ENCODE results near the gene ADAM17.
"Not testable (repeated sequence)": the region's sequence is repeated elsewhere in the genome, so short reads cannot be mapped to it uniquely, and the experiment has no call there.

Gene ADAM17

DNA sequence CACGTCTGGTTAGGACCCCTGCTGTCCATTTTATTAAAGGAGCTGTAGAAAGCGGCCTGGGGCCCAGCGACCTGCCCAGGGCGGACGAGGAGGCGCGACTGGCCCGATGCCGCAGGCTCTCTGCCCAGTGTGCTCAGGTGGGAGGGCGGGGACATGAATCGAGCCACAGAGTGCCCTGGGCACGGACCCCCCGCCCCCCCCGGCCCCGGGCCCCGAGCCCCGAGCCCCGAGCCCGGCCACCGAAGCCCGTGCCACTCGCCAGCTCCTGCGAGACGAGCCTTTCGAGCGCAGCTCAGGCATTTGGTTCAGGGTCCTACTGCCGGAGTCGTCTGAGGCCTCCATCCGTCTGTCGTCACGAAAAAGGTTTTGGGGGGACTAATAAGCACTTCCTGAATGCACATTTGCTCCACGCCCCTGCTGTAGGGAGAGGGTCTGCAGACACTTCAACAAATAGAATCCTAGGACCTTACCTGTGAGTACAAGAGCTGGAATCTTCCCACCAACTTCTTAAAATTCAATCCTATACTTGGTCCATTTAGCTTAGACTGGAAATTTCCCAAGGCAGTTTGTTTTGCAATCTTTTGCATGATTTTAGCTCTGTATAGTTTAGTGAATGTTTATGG is 602 bp upstream of the ADAM17 start:
- no peaks in the 10 kb centered on the region for H3K36me3 ChIP-seq (ENCODE audit: insufficient read depth, low read length)
- H2AFZ ChIP-seq (ENCODE audit: low read length), result peak overlapping the region; percentile 79; the same call in 1 of the 2 replicates
- peak overlapping the region; percentile 98 for H3K4me3 ChIP-seq (ENCODE audit: low read length, poor library complexity, severe bottlenecking)
- H3F3A ChIP-seq (ENCODE audit: low read depth), result 0 out of 2 replicates have a peak, but pooled peaks cover 6% of the 10 kb centered on the region
- H3K27me3 ChIP-seq (ENCODE audit: insufficient read depth, low read length, poor library complexity, severe bottlenecking), result no peaks in the 10 kb centered on the region
- peak overlapping the region; percentile 81 for H3K4me2 ChIP-seq (ENCODE audit: low read depth, low read length, poor library complexity, severe bottlenecking)
- peaks cover 27% of the 10 kb centered on the region for H3K4me1 ChIP-seq (ENCODE audit: insufficient read depth, low read length, poor library complexity, severe bottlenecking)
- TF ChIP-seq EZH2phosphoT487 (IDR thresholded peaks at IDR 0.05; ENCODE audit: borderline replicate concordance), result no peak
- TF ChIP-seq, protein P1, sequence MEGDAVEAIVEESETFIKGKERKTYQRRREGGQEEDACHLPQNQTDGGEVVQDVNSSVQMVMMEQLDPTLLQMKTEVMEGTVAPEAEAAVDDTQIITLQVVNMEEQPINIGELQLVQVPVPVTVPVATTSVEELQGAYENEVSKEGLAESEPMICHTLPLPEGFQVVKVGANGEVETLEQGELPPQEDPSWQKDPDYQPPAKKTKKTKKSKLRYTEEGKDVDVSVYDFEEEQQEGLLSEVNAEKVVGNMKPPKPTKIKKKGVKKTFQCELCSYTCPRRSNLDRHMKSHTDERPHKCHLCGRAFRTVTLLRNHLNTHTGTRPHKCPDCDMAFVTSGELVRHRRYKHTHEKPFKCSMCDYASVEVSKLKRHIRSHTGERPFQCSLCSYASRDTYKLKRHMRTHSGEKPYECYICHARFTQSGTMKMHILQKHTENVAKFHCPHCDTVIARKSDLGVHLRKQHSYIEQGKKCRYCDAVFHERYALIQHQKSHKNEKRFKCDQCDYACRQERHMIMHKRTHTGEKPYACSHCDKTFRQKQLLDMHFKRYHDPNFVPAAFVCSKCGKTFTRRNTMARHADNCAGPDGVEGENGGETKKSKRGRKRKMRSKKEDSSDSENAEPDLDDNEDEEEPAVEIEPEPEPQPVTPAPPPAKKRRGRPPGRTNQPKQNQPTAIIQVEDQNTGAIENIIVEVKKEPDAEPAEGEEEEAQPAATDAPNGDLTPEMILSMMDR (conservative IDR thresholded peaks at IDR 0.05; ENCODE audit: low read length), result no peak
- peaks cover 57% of the 10 kb centered on the region for H3K79me2 ChIP-seq (ENCODE audit: insufficient read depth, low read length)
- peaks cover 33% of the 10 kb centered on the region for H4K20me1 ChIP-seq (ENCODE audit: insufficient read depth, low read length, poor library complexity, severe bottlenecking)
- no peaks in the 10 kb centered on the region for H3K9me3 ChIP-seq (ENCODE audit: insufficient read depth, low read depth, low read length)
- H3K9ac ChIP-seq (ENCODE audit: low read depth, low read length, poor library complexity, severe bottlenecking), result peak overlapping the region; percentile 94
- no peaks in the 10 kb centered on the region for H3K9me2 ChIP-seq (replicated peaks; ENCODE audit: low read depth, low read length)

DNA sequence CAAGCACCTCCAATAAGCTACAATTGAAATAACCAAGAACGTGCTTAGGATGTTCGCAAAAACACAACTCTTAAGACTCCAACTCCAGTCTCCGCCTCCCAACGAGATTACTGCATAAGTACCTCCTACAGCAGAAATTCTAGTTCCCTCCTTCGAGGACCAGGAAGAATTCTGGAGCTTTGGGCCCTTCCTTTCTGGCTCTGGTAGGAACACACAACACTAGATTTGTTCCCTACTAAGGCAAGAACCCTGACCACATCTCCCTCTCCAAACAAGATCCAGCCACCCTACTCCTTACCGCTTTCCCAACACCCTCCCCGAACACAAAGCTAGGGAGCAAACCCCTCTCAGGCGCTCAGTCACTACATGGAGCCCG is 721 bp downstream of the ADAM17 start:
- H3F3A ChIP-seq (ENCODE audit: low read depth), result 0 out of 2 replicates have a peak, but pooled peaks cover 6% of the 10 kb centered on the region
- H3K79me2 ChIP-seq (ENCODE audit: insufficient read depth, low read length), result peaks cover 71% of the 10 kb centered on the region
- peak overlapping the region; percentile 92 for H3K4me2 ChIP-seq (ENCODE audit: low read depth, low read length, poor library complexity, severe bottlenecking)
- peaks cover 27% of the 10 kb centered on the region for H3K4me1 ChIP-seq (ENCODE audit: insufficient read depth, low read length, poor library complexity, severe bottlenecking)
- H3K9me2 ChIP-seq (replicated peaks; ENCODE audit: low read depth, low read length), result no peaks in the 10 kb centered on the region
- H3K4me3 ChIP-seq (ENCODE audit: low read length, poor library complexity, severe bottlenecking), result peak overlapping the region; percentile 98
- TF ChIP-seq, protein P1 (conservative IDR thresholded peaks at IDR 0.05; ENCODE audit: low read length), result no peak
- TF ChIP-seq EZH2phosphoT487 (IDR thresholded peaks at IDR 0.05; ENCODE audit: borderline replicate concordance), result no peak
- H2AFZ ChIP-seq (ENCODE audit: low read length), result peak overlapping the region; percentile 94
- H4K20me1 ChIP-seq (ENCODE audit: insufficient read depth, low read length, poor library complexity, severe bottlenecking), result peaks cover 33% of the 10 kb centered on the region
- H3K9ac ChIP-seq (ENCODE audit: low read depth, low read length, poor library complexity, severe bottlenecking), result peak overlapping the region; percentile 94
- no peaks in the 10 kb centered on the region for H3K36me3 ChIP-seq (ENCODE audit: insufficient read depth, low read length)
- no peaks in the 10 kb centered on the region for H3K27me3 ChIP-seq (ENCODE audit: insufficient read depth, low read length, poor library complexity, severe bottlenecking)
- no peaks in the 10 kb centered on the region for H3K9me3 ChIP-seq (ENCODE audit: insufficient read depth, low read depth, low read length)

DNA sequence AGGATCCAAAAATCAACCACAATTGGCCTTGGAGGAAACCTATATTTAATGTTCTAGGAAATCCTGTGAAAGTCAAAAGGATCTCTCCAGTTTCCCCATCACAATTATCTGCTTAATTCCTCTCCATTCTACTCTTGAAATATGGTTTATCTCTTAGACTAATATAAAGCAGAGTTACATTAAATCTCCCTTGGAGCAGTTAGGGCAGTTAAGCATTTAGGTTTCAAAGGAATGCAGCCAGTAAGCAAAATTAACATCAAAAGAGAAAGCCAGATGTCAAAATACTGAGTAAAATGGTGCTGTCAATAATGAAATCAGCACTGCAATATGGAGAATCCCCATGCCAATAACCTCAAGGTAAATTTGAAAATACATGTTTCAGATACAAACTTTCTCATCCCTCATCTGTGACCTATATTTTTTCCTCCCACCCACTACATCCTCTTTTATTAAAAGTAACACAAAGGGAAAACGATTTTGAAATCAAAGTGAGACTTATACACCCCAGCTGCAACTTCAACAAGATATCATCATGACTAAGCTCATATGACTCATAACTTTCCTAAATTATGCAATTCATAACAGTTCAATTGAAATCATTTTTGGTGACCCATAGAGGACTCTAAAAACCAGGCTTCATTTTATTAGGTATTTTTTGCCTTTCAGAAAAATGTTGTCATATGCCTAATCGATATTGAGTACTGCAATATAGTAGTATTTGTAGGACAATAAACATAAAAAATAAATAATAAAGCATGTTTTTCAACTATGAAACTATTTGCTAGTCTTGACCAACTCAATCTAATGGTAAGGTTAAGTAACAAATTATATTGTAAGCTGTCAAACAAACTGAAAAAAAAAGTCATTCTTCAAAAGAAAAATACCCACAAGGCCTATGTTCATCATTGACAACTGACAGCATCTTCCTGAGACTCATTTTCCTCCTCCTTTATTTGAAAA is 3.1 kb downstream of the ADAM17 start:
- H3K4me2 ChIP-seq (ENCODE audit: low read depth, low read length, poor library complexity, severe bottlenecking), result peak overlapping the region; percentile 92
- H2AFZ ChIP-seq (ENCODE audit: low read length), result no peak overlapping the region
- peak overlapping the region; percentile 30 for H3K9ac ChIP-seq (ENCODE audit: low read depth, low read length, poor library complexity, severe bottlenecking)
- H3K4me1 ChIP-seq (ENCODE audit: insufficient read depth, low read length, poor library complexity, severe bottlenecking), result peaks cover 37% of the 10 kb centered on the region
- no peaks in the 10 kb centered on the region for H3K9me2 ChIP-seq (replicated peaks; ENCODE audit: low read depth, low read length)
- 0 out of 2 replicates have a peak, but pooled peaks cover 3% of the 10 kb centered on the region for H3F3A ChIP-seq (ENCODE audit: low read depth)
- H3K9me3 ChIP-seq (ENCODE audit: insufficient read depth, low read depth, low read length), result no peaks in the 10 kb centered on the region
- no peaks in the 10 kb centered on the region for H3K27me3 ChIP-seq (ENCODE audit: insufficient read depth, low read length, poor library complexity, severe bottlenecking)
- peaks cover 45% of the 10 kb centered on the region for H4K20me1 ChIP-seq (ENCODE audit: insufficient read depth, low read length, poor library complexity, severe bottlenecking)
- H3K4me3 ChIP-seq (ENCODE audit: low read length, poor library complexity, severe bottlenecking), result peak overlapping the region; percentile 64
- peaks cover 93% of the 10 kb centered on the region for H3K79me2 ChIP-seq (ENCODE audit: insufficient read depth, low read length)
- TF ChIP-seq, protein P1 (conservative IDR thresholded peaks at IDR 0.05; ENCODE audit: low read length), result no peak
- TF ChIP-seq EZH2phosphoT487 (IDR thresholded peaks at IDR 0.05; ENCODE audit: borderline replicate concordance), result no peak
- no peaks in the 10 kb centered on the region for H3K36me3 ChIP-seq (ENCODE audit: insufficient read depth, low read length)

DNA sequence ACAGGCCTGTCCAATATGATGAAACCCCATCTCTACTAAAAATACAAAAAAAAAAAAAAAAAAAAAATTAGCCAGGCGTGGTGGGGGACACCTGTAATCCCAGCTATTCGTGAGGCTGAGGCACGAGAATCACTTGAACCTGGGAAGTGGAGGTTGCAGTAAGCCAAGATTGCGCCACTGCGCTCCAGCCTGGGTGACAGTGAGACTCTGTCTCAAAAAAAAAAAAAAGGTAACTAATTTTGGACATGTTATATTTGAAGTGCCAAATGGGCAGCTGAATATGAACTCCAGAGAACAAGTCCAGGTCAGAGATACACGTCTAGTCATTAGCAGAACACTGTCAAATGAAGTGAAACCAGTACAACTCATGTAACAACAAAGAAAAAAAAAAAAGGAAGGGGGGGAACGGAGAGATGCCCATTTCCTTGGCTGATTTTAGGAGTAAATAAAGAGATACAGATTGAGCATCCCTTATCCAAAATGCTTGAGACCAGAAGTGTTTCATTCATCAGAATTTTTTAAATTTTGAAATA is 4.7 kb downstream of the ADAM17 start:
- H3K4me2 ChIP-seq (ENCODE audit: low read depth, low read length, poor library complexity, severe bottlenecking), result peak overlapping the region; percentile 43
- not testable (repeated sequence) for H3K9ac ChIP-seq (ENCODE audit: low read depth, low read length, poor library complexity, severe bottlenecking); H3K9me2 ChIP-seq (replicated peaks; ENCODE audit: low read depth, low read length)

More for the DNA sequence above, 4.7 kb downstream of the ADAM17 start:
- H3K27me3 ChIP-seq (ENCODE audit: insufficient read depth, low read length, poor library complexity, severe bottlenecking); H3F3A ChIP-seq (ENCODE audit: low read depth); H3K9me3 ChIP-seq (ENCODE audit: insufficient read depth, low read depth, low read length); H2AFZ ChIP-seq (ENCODE audit: low read length); H3K36me3 ChIP-seq (ENCODE audit: insufficient read depth, low read length): not testable (repeated sequence)
- Histone ChIP-seq H3K4me1 (ENCODE audit: insufficient read depth, low read length, poor library complexity, severe bottlenecking) (peaks cover 30% of the 10 kb centered on the region), H3K4me3 (ENCODE audit: low read length, poor library complexity, severe bottlenecking) (peak overlapping the region; percentile 4), H4K20me1 (ENCODE audit: insufficient read depth, low read length, poor library complexity, severe bottlenecking) (peaks cover 56% of the 10 kb centered on the region), H3K79me2 (ENCODE audit: insufficient read depth, low read length) (peaks cover 94% of the 10 kb centered on the region)

All from Loucy (cell line).